Epidermal melanocyte (primary cell): ENCODE measurements around the gene MRPS2.
A peak's percentile ranks its signal among the peaks of the same experiment; 100 is the strongest.
"Not testable (repeated sequence)": the region's sequence is repeated elsewhere in the genome, so short reads cannot be mapped to it uniquely, and the experiment has no call there.

Experiments used
- DNase-seq: peaks from one replicate; pipeline ENCODE4 v3.0.0; 2011; ENCODE audit warnings: low spot score; ENCODE audit not compliant: insufficient read length

Gene MRPS2

DNA sequence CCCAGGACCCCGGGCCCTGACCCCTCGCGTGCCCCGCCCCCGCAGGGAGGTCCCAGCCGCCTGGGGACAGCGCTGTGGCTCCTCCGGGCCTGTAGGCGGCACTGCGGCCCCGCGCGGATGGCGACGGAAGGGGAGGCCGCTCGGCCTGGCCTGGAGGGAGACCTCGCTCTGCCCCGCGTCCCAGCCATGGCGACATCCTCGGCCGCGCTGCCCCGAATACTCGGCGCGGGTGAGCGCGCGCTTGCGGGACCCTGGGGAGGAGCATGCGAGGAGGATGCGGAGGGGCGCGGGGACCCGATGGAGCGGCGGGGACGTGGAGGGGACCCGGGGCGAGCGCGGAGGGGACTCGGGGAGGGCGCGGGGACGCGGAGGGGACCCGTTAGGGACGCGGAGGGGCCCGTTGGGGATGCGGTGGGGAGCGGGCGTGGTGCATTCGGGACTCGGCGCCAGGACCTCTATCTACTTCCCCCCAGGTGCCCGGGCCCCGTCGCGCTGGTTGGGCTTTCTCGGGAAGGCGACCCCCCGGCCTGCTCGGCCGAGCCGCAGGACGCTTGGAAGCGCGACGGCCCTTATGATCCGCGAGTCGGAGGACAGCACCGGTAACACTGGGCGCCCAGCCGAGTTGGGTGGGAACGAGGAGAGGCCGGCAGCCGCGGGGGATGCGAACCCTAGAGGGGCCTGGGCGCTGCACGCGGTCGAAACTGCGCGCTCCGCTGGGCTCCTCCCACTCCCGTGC is at the start of gene MRPS2:
Gene MRPS2 (plus strand): TSS at position 158 of the 736 bp plus-strand sequence. CDS start 29 bp downstream, at position 187.
- DNase-seq: peak; percentile 91

DNA sequence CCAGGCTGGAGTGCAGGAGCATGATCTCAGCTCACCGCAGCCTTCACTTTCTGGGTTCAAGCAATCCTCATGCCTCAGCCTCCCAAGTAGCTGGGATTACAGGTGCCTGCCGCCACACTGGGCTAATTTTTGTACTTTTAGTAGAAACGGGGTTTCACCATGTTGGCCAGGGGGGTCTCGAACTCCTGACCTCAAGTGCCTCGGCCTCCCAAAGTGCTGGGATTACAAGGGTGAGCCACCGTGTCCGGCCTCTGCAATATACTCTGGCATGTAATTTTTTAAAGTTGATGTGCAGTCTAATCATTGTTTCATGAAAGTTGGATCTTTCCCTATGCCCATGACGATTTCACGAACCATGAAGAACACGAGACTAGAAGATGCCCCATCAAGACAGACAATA is 49.5 kb upstream of the MRPS2 start:
- DNase-seq: no peak

DNA sequence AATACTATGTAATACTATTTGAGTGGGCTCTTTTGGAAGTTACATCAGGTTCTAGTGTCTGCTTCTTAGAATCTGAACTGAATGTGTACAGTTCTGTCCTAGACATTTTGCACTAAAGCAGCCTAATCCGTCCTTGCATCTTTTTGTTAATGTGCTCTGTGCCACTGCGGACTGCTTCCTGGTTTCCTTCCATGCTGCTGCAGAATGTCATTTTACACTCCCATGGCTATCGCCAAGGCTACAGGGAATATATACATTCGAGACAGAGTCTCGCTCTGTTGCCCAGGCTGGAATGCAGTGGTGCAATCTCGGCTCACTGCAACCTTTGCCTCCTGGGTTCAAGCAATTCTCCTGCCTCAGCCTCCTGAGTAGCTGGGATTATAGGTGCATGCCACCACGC is 48.6 kb upstream of the MRPS2 start:
- not testable (repeated sequence) for DNase-seq

DNA sequence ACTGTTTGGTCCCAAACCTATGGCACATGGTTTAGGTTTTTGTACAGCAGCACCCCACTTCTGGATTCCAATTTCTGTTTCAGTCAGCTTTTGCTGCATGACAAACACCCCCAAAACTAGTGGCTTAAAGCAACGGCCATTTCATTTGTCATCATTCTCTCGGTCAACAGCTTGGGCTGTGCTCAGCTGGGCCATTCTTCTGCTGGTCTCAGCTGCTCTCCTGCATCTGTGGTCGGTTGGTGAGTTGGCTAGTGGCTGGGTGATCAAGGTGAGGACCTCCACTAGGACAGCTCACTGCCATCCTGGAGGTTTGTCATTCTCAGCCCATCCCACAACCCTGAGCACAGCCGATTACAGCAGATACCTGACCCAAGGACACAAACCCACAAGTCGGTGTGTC is 45.7 kb upstream of the MRPS2 start:
- DNase-seq: no peak

DNA sequence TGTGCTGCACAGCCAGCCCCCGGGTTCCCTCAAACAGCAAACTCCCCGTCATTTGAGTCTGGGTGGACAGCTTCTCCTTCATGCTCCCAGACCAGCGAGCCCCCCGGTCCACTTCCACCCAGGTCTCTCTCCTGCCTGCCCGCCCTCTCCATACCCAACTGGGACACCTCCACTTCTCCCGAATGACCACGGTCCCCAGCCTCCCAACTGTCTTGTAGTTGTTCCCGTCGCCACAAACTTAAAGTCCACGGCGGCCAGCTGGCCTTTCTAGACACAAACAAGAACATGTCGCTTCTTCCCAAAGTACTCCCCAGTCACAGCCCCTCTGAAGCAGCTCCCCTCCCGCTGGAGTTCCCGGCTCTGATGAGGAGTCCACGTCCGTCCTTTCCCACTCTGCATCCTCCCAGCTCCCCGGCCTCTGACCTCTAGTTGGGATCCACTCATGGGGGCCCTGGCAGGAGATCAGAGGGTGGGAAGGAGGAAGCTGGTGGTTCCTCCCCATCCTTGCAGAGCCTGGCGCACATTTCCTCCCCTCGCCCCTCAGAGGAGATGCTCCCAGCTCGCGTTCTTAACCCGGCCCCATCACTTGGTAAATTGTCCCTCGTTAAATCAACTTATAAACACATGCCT is 45.0 kb upstream of the MRPS2 start:
- no peak for DNase-seq

DNA sequence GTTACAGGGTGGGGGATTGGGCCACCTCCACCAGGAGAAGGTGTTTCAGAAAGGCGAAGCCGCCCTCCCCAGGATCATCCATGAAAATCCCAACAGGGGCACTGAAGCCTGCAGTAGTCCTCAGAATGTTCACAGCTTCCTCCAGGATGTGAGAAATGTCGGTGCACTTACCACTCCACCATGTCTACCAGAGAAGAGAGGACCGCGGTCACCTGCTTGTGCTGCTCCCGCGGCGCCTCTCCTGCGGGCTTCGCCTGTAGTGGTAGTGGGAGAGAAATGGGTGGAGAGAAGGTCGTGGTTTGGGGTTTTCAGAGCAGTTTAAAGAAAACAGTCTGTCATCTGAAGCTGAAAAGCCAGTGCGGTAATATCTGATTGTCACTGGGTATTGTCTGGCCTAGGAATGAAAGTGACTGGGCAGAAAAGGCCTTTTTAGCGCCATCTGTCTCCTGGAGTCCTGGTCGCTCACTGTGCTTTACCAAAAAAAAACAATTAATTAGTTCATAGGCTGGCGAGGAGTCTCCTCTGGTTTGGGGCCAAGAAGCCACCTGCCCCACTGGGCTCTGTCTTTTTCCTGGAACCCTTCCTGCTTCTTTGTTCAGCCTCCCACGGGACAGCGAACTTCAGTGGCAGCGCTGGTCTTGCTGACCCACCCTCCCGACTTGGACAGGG is 43.9 kb upstream of the MRPS2 start:
- DNase-seq: no peak

DNA sequence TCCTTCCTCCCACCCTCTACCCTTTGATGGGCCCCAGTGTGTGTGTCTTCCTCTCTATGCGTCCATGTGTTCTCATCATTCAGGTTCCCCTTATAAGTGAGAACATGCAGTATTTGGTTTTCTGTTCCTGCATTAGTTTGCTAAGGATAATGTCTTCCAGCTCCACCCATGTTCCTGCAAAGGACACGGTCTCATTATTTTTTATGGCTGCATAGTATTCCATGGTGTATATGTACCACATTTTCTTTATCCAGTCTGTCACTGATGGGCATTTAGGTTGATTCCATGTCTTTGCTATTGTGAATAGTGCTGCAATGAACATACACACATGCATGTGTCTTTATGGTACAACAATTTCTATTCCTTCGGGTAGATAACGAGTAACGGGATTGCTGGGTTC is 42.0 kb upstream of the MRPS2 start:
- DNase-seq: not testable (repeated sequence)

DNA sequence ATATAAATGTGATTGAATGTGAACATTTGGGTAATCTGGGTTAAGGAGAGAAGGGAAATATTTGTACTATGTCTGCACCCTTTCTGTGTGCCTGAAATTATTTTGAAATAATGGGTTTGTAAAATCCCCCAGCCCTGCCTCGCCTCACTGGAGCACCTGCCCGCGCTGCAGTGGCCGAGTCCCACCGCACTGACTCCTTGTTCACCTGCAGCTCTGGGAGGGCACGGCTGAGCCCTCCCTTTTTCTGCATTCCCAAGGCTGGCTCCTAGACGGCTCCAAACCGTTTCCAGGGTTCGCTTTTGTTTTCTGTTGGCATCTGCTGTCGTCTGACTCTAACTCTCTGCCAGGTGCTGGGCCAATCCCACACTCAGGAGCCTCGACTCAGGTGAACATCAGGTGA is 38.5 kb upstream of the MRPS2 start:
- DNase-seq: no peak

DNA sequence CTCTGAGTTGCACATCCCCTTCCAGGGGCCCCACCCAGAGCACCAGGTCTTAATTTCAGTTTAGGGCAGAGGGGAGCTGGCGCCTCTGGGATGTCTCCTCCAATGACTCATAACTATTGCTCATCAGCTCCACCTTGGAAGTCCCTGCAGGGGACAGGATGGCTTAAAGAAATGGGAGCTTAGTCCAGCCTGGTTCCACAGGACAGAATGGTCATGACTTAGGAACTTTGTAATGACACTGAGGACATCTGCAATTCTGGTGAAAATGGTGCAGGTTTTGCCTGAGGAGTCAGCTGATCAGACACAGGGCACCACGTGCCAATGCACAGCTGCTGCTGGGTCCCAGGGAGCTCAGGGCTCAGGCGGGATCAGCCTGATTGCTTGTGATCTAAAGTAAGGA is 37.3 kb upstream of the MRPS2 start:
- no peak for DNase-seq

DNA sequence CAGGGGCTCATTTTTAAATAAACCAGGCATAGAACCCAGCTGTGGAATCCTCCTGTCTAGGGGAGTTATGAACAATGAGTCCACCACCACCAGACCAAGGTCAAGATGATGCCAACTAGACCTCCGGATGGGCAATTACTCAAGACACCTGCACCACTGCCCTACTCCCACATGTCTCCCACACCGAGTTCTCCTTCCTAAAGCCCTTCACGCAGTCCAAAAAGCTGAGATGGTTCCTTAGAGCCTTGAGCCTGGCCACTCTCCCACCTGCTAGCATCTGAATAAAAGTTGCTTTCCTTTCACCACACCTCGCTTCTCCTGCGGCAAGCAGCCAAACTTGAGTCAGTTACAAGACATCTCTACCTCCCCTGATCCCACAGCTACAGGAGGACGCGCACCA is 36.3 kb upstream of the MRPS2 start:
- no peak for DNase-seq

DNA sequence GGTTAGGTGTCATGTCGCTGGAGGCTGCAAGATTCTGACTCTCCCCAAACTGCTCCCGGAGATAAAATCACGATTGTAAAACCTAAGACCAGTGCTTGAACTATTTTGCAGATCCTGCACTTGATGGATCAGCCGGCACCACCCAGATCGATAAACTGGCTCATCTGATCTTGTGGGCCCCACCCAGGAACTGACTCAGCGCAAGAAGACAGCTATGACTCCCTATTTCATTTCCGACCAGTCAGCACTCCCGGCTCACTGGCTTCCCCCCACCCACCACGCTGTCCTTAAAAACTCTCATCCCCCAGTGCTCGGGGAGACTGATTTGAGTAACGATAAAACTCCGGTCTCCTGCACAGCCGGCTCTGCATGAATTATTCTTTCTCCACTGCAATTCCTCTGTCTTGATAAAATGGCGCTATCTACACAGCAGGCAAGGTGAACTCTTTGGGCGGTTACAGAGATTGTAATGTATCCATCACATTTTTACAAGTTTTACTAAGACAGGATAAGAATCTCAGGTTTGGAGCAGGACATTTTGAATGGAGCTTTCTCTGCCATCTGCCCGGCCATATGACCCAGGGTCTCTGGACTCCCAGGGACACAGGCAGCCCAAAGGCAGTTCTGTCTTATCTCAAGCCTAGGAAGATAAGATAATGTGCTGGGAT is 31.5 kb upstream of the MRPS2 start:
- DNase-seq: no peak

DNA sequence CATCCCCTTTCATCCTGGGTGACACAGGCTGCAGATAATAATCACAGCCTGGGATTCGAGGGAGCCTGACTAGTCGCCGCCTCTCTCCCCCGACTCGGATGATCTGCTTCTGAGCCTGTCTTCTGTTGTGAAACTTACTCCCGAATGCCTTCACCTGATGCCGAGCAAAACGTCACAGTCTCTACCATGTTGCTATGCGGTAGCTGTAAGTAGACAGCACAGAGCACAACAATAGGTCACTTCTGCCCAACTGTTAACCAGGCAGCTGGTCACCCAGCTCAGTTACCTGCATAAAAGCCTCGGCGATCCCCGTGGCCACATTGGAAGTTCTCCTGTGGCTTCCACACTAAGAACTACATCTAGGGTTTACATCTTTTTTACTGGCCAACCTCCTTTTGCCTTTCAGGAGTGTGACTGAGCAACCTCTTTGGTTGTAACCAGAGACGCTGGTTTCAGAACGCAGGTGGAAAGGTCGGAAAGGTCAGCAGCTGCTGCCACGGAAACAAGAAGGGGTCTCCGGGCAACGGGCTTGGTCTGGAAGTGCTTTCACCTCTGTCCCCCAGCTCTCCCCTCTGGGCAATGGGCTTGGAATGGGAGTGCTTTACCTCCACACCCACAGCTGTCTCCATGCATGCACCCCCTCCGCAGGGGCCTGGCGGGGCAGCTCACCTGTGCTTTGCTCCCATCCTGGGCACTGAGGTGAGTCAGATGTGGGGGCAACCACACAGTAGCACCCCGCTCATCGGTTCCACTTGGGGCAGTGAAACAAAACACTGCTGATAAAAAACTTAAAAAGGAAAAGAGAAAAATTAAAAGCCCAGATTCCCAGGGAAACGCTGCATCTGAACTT is 28.5 kb upstream of the MRPS2 start:
- DNase-seq: no peak

DNA sequence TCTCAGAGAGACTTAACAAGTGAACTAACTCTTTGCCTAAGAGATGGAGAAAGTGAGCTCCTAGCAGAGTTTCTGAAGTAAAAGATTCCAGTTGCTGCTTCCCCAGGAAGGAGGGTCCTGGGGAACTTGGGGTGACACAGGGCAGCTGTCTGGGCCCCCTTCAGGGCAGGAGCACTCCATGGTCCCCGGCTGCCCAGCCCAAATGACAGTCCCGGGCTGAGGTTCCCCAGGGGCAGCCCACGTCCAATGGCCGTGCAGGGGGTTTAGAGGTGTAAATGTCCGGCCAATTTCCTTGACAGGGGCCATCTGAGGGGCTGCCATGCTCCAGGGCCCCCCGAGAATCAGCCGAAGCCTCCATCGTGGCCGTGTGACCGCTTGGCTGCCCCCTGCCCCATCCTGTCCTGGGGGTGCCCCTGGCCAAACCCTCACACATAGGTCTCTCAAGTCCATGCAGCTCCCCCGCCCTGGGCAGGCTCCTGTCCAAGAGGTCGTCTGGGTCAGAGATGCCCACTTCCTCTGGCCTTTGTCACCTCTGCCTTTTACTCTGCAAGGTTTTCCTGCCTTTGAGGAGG is 26.4 kb upstream of the MRPS2 start:
- DNase-seq: no peak

DNA sequence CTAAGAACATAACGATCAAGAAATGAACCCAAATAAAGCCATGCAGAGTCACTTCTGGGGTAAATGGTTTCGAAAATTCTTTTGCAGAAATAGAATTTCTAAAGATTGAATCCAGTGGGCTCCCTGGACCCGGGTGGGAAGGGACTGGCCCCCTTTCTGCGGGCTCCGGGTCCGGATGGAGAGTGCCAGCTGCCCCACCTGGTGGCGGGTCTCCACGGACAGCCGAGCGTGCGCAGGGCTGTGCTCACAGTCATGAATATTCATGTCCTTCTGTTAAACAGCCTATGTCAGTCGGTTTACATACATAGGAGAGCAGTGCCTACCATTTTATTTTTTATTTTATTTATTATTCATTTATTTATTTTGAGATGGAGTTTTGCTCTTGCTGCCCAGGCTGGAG is 25.6 kb upstream of the MRPS2 start:
- no peak for DNase-seq

DNA sequence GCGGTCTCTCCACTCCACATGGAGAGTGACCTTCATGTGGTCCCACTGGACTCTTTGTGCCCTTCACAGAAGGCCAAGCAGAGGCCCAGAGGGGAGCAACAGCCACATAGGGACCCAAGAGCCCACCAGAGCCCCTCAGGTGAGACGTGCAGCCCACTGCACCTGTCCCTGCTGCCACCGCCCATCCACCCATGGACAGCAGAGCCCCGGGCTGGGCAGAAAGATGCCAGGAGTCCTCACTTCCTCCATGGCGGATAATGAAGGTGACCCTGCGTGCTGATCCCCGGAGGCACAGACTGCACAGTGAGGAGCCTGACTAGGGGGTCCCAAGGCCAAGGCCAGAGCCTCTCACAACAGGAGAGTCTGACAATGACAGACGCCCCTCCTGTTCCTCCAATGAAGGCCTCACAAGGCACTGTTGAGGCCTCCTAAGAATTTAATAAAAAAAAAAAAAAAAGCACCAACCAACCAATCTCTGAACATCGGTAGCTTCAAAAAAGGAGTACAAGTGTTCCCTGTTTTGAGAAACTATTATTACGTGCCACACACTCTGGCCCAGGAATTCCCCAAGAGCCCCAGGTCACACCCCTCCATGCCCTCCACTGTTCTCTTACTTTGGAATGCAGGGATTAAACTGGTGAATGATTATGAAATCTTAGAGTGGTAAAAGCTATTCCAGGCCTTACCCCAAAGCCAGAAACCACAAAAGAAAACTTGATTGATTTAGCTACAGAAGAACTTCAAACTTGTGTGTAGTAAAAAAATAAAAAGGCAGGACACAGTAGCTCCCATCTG is 23.7 kb upstream of the MRPS2 start:
- DNase-seq: no peak

DNA sequence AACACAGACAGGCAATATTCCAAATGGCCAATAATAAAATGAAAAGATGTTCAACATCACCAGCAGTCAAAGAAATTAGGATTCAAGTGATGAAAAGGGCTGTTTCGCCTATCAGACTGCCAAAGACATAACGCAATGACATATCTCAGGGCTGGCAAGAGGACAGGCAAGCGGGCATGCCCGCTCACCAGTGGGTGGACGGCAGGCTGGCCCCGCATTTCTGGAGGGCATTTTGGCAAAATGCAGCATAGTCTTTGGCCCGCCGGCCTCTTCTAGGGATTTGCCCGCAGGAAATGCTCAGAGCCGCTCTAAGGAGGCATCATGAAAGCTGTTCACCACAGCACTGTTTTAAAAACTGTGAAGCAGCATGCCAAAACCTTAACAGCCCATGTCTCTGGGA is 22.3 kb upstream of the MRPS2 start:
- no peak for DNase-seq

DNA sequence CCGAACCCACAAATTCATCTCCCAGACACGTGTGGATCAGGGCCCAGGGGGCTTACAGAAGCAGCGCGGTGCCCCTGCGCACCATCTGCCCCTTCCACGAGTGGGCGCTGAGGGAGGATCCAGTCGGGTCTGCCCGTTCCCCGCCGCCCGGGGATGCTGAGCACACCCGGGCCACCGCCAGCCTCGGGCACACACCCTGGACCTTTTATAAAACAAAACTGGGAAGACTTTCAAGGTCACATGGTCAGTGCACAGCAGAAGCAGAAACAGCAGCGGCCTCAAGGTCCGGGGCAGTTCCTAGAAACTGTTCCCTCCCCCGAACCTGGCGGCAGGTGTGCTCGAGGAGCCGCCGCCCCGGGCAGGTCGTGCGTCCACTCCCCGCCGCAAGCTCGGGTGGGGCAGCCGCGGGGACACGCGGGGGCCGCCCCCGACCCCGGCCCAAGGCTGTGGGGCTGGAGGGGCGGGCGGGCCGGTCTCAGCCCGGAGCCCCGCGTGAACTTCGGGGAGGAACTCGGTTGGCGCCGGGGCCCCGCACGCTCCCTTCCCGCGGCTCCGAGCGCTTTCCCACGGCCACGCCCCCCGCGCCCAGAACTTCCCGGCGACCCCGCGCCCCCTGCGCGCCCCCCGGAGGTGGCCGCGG is 21.5 kb upstream of the MRPS2 start:
- DNase-seq: peak; percentile 33

DNA sequence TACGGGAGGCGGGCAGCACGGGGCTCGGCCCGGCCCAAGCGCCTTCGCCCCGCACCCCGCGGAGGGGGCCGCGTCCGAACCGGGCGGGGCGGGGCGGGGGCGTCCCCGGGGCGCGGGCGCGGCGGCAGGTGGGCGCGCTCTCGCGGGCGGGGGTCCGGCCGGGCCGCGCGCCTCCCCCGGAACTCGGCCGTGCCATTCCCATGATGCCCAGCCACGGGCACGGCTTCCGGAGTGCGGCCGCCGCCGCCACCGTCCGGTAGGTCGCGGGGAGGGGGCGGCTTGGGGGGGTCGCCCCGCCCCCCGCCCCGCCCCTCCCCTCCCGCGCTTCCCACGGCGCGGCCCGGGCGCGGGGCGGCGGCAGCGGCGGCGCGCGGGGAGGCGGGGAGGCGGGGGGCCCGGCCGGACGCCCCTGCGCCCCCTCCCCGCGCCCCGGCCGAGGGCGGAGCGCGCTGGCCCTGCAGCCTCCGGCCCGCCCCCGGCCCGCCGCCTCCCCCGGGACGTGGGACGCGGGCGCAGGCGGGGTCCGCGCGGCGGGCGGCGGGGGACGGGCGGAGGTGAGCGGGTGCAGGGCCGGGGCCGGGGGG is 20.9 kb upstream of the MRPS2 start, which contains the start of gene PPP1R26:
Gene PPP1R26 (plus strand): TSS at position 314 of the 584 bp plus-strand sequence. CDS start 4,729 bp downstream, outside the sequence.
- DNase-seq: peak; percentile 32
